SK-MEL-5 (cell line): ENCODE results near the gene KLHL2. TPM values are rescaled to one million over a fixed set of nuclear protein-coding genes. Genes with fewer than 3 reads are reported as not detected.
A peak's percentile ranks its signal among the peaks of the same experiment; 100 is the strongest.
"Not testable (repeated sequence)": the region's sequence is repeated elsewhere in the genome, so short reads cannot be mapped to it uniquely, and the experiment has no call there.

ENCODE experiments used
- DNase-seq: peaks from one replicate; pipeline ENCODE4 v3.0.0-alpha.2; 2016; ENCODE audit warnings: low read depth, low spot score
- in situ Hi-C: cut with HindIII; loops from 2 replicates; pipeline ENCODE4 v1.10.0; 2016; ENCODE audit warnings: low sequenced_read_pairs, high pct_unique_total_duplicates, low pct_unique_long_range_greater_than_20kb
- total RNA-seq: library from RNA; depleted of rRNA; stranded (reverse); fragments of >200 nt; shearing (Covaris generic); gene quantifications from 2 replicates; pipeline ENCODE4 v1.2.3, GENCODE V29; 2014

KLHL2 gene
- total RNA-seq, 1 experiment from 2014 or later = 13.8 TPM

- no peak for DNase-seq
- in situ Hi-C loops = no loop called here
Measured at GRCh38 chr4:165194368-165194767, 13.0 kb upstream of the KLHL2 start.

GRCh38 chr4:165198329-165198728, 9.0 kb upstream of the KLHL2 start:
- in situ Hi-C loops = no loop called here
- no peak for DNase-seq

- DNase-seq = no peak
- in situ Hi-C loops = no loop called here
Measured at GRCh38 chr4:165199286-165199685, 8.1 kb upstream of the KLHL2 start.

GRCh38 chr4:165199722-165200121, 7.6 kb upstream of the KLHL2 start:
- no peak for DNase-seq
- in situ Hi-C loops = no loop called here

GRCh38 chr4:165201806-165202205, 5.6 kb upstream of the KLHL2 start:
- in situ Hi-C loops = no loop called here
- DNase-seq = no peak

GRCh38 chr4:165203541-165204461, 3.6 kb upstream of the KLHL2 start:
- in situ Hi-C loops = no loop called here
- DNase-seq = no peak

GRCh38 chr4:165204462-165204830, 2.9 kb upstream of the KLHL2 start:
- in situ Hi-C loops = no loop called here
- DNase-seq = no peak

- peak; percentile 12 for DNase-seq
- in situ Hi-C loops = no loop called here
Measured at GRCh38 chr4:165207016-165207430, 338 bp upstream of the KLHL2 start.

GRCh38 chr4:165208221-165208652, 876 bp downstream of the KLHL2 start:
- in situ Hi-C loops = no loop called here
- no peak for DNase-seq

- no peak for DNase-seq
Measured at GRCh38 chr4:165208741-165209388, 1.5 kb downstream of the KLHL2 start.

GRCh38 chr4:165209796-165210195, 2.4 kb downstream of the KLHL2 start:
- in situ Hi-C loops = no loop called here
- DNase-seq = no peak

More at GRCh38 chr4:165208741-165209388, 1.5 kb downstream of the KLHL2 start:
- in situ Hi-C loops = no loop called here

GRCh38 chr4:165210566-165210965, 3.2 kb downstream of the KLHL2 start:
- DNase-seq = no peak
- in situ Hi-C loops = no loop called here

- DNase-seq, in situ Hi-C loops: not testable (repeated sequence)
Measured at GRCh38 chr4:165212647-165213046, 5.3 kb downstream of the KLHL2 start.

GRCh38 chr4:165213404-165213803, 6.0 kb downstream of the KLHL2 start:
- in situ Hi-C loops, DNase-seq: not testable (repeated sequence)

- in situ Hi-C loops = not testable (repeated sequence)
Measured at GRCh38 chr4:165213991-165214709, 6.8 kb downstream of the KLHL2 start.

GRCh38 chr4:165215034-165215751, 7.8 kb downstream of the KLHL2 start:
- in situ Hi-C loops = not testable (repeated sequence)

More at GRCh38 chr4:165213991-165214709, 6.8 kb downstream of the KLHL2 start:
- not testable (repeated sequence) for DNase-seq

GRCh38 chr4:165215761-165216487, 8.6 kb downstream of the KLHL2 start:
- DNase-seq, in situ Hi-C loops: not testable (repeated sequence)

More at GRCh38 chr4:165215034-165215751, 7.8 kb downstream of the KLHL2 start:
- DNase-seq = not testable (repeated sequence)
